ENCODE measurements around the gene KRT33A.

DNA sequence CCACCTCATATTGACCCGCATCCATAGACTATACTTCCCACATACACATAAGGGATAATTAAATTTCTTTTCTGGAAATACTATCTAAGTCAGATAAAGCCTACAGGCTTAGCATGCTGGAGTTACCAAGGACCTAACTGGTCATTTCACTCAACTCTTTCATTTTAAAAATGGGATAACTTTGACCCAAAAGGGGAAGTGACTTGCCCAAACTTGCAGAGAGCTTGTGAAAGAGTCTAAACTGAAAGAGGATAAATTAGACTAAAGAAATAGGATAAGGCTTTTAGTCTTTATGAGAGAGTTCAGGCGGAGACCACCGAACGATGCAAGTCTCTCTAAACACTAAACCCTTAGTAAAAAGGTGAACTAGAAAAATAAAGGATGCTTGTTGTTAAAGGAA is 3.9 kb upstream of the KRT33A start:
- TF ChIP-seq, protein P1, sequence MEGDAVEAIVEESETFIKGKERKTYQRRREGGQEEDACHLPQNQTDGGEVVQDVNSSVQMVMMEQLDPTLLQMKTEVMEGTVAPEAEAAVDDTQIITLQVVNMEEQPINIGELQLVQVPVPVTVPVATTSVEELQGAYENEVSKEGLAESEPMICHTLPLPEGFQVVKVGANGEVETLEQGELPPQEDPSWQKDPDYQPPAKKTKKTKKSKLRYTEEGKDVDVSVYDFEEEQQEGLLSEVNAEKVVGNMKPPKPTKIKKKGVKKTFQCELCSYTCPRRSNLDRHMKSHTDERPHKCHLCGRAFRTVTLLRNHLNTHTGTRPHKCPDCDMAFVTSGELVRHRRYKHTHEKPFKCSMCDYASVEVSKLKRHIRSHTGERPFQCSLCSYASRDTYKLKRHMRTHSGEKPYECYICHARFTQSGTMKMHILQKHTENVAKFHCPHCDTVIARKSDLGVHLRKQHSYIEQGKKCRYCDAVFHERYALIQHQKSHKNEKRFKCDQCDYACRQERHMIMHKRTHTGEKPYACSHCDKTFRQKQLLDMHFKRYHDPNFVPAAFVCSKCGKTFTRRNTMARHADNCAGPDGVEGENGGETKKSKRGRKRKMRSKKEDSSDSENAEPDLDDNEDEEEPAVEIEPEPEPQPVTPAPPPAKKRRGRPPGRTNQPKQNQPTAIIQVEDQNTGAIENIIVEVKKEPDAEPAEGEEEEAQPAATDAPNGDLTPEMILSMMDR (IDR thresholded peaks at IDR 0.05; ENCODE audit: poor library complexity) = no peak
- TF ChIP-seq EZH2 (IDR thresholded peaks at IDR 0.05; ENCODE audit: borderline replicate concordance) (no peak), EZH2phosphoT487 (IDR thresholded peaks at IDR 0.05; ENCODE audit: low read depth, severe bottlenecking, unreplicated experiment) (no peak)
